GM12872 (cell line): ENCODE data around the gene IL23R.

Source experiments
- CTCF ChIP-seq: IDR thresholded peaks from 3 replicates; pipeline ENCODE4 v1.5.1; 2011; ENCODE audit warnings: low read depth, mild to moderate bottlenecking, low read length, moderate library complexity; ENCODE audit not compliant: insufficient read depth

Gene IL23R

GRCh38 chr1:67264899-67265298 lies 98.6 kb downstream of the IL23R start:
- no peak for TF ChIP-seq CTCF

GRCh38 chr1:67269061-67269460 lies 102.8 kb downstream of the IL23R start:
- no peak for TF ChIP-seq CTCF

GRCh38 chr1:67270541-67270940 lies 104.3 kb downstream of the IL23R start:
- TF ChIP-seq CTCF, result no peak

- TF ChIP-seq CTCF, result no peak
Observed at GRCh38 chr1:67273591-67273990, 107.3 kb downstream of the IL23R start.

GRCh38 chr1:67274623-67275325 lies 108.5 kb downstream of the IL23R start:
- no peak for TF ChIP-seq CTCF

GRCh38 chr1:67280696-67281095 lies 114.4 kb downstream of the IL23R start:
- TF ChIP-seq CTCF, result no peak

GRCh38 chr1:67281244-67281643 lies 115.0 kb downstream of the IL23R start:
- TF ChIP-seq CTCF, result no peak
